BJ (cell line): ENCODE results near the gene DDIT3. TPM values are rescaled to one million over a fixed set of nuclear protein-coding genes. Genes with fewer than 3 reads are reported as not detected.

ENCODE experiments used
- CTCF ChIA-PET: fragments of 350-600 bp; formaldehyde crosslinking; extraction: SDS; loops from one replicate; lab custom pipeline; 2021; ENCODE audit warnings: antibody characterized with exemption, inconsistent platforms; lab: Yijun Ruan, JAX
- POLR2A ChIA-PET: fragments of 300-600 bp; sonication (Branson Sonifier 250); formaldehyde crosslinking; extraction: SDS; loops from one replicate; lab custom pipeline; 2021; ENCODE audit warnings: antibody characterized with exemption; lab: Charles Lee
- DNase-seq: peaks from one replicate; pipeline ENCODE4 v3.0.0-alpha.2; 2011; ENCODE audit warnings: low read depth
- H3K27me3 ChIP-seq: 2 replicates; pipeline ENCODE4 v1.6.0; 2011; ENCODE audit warnings: low read length; ENCODE audit not compliant: control insufficient read depth, insufficient read depth
- H3K36me3 ChIP-seq: 2 replicates; pipeline ENCODE4 v1.5.1; 2011; ENCODE audit warnings: low read length; ENCODE audit not compliant: control insufficient read depth, insufficient read depth
- H3K4me3 ChIP-seq: 2 replicates; pipeline ENCODE4 v1.5.1; 2011; ENCODE audit warnings: low read depth, mild to moderate bottlenecking, control low read depth, low read length
- polyA plus RNA-seq: library from polyadenylated mRNA; depleted of rRNA; stranded (reverse); fragments of >200 nt; gene quantifications from 2 replicates; pipeline ENCODE4 v1.2.3, GENCODE V29; 2011
- TF ChIP-seq, protein P1 (sequence below): IDR thresholded peaks from 2 replicates; pipeline ENCODE4 v1.5.1; 2011; ENCODE audit warnings: low read depth, mild to moderate bottlenecking, control low read depth, inconsistent platforms, low read length, moderate library complexity; ENCODE audit not compliant: insufficient read depth

The DDIT3 gene
- polyA plus RNA-seq, 1 experiment: 65.4 TPM

DNA sequence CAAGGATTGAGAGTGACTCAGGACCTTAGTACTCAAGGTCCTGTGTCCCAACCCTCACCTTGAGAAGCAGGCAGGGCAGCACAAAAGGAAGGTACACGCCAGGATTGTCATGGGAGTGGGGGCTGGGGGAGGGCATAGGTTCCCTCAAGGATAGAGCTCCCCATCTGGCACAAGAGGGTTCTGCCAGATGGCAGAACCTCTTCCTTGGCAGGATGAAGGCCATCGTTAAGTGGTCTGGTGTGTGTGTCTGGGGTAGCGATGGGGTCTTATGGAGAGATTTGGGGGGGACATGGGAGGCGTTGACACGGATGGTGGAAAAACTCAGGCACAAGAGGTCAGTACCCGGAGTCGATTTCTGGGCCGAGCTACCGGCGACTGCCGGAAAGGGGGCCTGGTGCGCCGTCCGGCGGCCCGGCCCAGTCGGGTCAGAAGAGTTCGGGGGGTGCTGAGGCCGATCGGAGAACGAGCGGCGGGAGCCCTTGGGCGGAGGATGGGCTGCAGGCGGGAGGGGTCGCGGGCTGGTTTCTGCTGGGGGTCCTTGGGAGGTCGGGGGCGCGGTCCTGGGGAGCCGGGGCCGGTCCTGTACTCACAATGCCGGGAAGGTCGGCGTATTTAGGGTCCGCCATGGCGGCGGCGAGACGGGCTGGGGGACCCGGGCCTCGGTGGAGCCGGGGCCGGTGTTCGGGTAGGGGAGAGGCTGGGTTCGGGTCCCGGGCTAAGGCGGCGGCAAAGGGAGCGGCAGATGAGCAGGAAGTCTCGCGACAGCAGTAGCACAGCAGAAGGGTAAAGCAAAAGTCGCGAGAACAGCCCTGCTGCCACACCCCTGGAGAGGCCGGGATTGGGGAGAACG lies 26.3 kb upstream of the DDIT3 start, which contains the start of gene DCTN2:
TSS of gene DCTN2 (minus strand) at position 755 of the 850 bp plus-strand sequence. CDS start at position 626, 129 bp downstream.
- Histone ChIP-seq H3K4me3 (peak within 1 kb of the TSS; percentile 100), H3K27me3 (peaks cover 6% of the 10 kb centered on the region), H3K36me3 (no peaks in the 10 kb centered on the region)
- peak; percentile 84 for DNase-seq
- ChIA-PET POLR2A (interaction anchor here (0.6 to 0.7 kb wide), 4 partner anchors 13 to 285 kb away, joined by 3 to 9 read pairs (median 3); partner anchors contain the start of gene DDIT3), CTCF (interaction anchor here (1.0 to 1.1 kb wide), 2 partner anchors 11 to 22 kb away, joined by 3 read pairs; no protein-coding TSS in a partner anchor)
- TF ChIP-seq, protein P1, sequence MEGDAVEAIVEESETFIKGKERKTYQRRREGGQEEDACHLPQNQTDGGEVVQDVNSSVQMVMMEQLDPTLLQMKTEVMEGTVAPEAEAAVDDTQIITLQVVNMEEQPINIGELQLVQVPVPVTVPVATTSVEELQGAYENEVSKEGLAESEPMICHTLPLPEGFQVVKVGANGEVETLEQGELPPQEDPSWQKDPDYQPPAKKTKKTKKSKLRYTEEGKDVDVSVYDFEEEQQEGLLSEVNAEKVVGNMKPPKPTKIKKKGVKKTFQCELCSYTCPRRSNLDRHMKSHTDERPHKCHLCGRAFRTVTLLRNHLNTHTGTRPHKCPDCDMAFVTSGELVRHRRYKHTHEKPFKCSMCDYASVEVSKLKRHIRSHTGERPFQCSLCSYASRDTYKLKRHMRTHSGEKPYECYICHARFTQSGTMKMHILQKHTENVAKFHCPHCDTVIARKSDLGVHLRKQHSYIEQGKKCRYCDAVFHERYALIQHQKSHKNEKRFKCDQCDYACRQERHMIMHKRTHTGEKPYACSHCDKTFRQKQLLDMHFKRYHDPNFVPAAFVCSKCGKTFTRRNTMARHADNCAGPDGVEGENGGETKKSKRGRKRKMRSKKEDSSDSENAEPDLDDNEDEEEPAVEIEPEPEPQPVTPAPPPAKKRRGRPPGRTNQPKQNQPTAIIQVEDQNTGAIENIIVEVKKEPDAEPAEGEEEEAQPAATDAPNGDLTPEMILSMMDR: peak; percentile 34

DNA sequence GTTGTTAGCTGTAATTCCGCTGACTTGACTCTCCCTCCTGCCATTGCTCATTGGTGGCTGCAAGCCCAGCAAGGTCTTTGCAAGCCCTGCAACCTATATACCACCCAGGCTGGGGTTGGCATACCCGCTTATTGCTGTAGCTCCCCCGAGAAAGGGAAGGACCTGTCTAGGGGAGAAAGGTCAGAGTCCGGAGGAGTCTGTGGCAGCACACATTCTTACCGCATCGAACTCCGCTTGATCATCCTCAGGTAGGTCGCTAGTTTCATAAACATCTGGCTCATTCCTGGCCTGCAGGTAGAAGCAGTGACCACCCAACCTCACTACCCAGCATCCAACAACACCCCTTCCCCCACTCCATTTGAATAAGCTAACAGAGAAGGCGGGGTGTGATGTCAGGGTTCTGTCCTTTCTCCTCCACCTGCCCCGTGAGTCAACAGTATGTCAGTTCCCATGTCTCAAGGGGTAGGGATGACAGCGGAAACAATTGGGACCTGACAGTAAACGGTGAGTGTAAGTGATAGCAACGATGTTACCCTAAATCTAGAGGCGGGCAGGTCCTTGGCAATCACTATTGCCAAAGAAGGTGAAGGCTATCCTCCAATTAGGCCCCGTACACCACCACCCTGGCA lies 25.6 kb upstream of the DDIT3 start:
- ChIA-PET CTCF (interaction anchor here (1.0 to 1.1 kb wide), 2 partner anchors 10 to 22 kb away, joined by 3 read pairs; no protein-coding TSS in a partner anchor), POLR2A (interaction anchor here (0.7 kb wide), 1 partner anchor 12 kb away, joined by 3 read pairs; no protein-coding TSS in a partner anchor)
- H3K27me3 ChIP-seq: peaks cover 6% of the 10 kb centered on the region
- TF ChIP-seq, protein P1: no peak
- peak overlapping the region; percentile 100 for H3K4me3 ChIP-seq
- H3K36me3 ChIP-seq: no peaks in the 10 kb centered on the region
- DNase-seq: no peak

GRCh38 chr12:57543581-57543980 lies 23.3 kb upstream of the DDIT3 start:
- no peak overlapping the region for H3K4me3 ChIP-seq
- TF ChIP-seq, protein P1: no peak
- peaks cover 2% of the 10 kb centered on the region for H3K27me3 ChIP-seq
- H3K36me3 ChIP-seq: peaks cover 5% of the 10 kb centered on the region
- DNase-seq: no peak
- ChIA-PET CTCF (interaction anchor here (1.0 to 1.1 kb wide), 2 partner anchors 13 to 40 kb away, joined by 3 read pairs; no protein-coding TSS in a partner anchor), POLR2A (no interaction called here)

DNA sequence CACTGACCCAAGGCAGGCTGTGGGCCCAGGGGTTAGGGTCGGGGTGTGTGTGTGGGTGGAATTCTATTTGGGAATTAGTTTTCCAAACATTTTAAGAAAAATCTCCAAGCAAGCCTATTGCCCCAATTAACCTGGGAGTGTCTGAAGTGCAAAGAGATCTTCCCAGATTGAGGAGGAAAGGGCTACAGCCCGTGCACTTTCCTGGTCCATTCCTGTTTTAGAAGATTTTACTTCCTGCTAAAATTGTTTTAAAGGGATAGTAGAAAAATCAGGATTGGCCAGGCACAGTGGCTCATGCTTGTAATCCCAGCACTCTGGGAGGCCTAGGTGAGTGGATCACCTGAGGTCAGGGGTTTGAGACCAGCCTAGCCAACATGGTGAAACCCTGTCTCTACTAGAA lies 21.4 kb upstream of the DDIT3 start:
- no peaks in the 10 kb centered on the region for H3K27me3 ChIP-seq
- CTCF ChIA-PET: interaction anchor here (0.6 kb wide), 1 partner anchor 36 kb away, joined by 3 read pairs; no protein-coding TSS in a partner anchor
- peaks cover 5% of the 10 kb centered on the region for H3K36me3 ChIP-seq
- POLR2A ChIA-PET: no interaction called here
- no peak for DNase-seq
- H3K4me3 ChIP-seq: no peak overlapping the region
- TF ChIP-seq, protein P1: no peak
